PC-9 (cell line): ENCODE measurements around the gene AGBL3.
"Not testable (repeated sequence)": the region's sequence is repeated elsewhere in the genome, so short reads cannot be mapped to it uniquely, and the experiment has no call there.

Source experiments
- EZH2 ChIP-seq: fragments of 200-600 bp; sonication (generic); IDR thresholded peaks from 2 replicates; pipeline ENCODE4 v1.8.0; 2017; ENCODE audit warnings: antibody characterized with exemption, low read depth
- TF ChIP-seq, protein P1 (sequence below): fragments of 200-600 bp; sonication (generic); conservative IDR thresholded peaks from 2 replicates; pipeline ENCODE4 v1.6.1; 2017; ENCODE audit warnings: mixed run types, antibody characterized with exemption, mild to moderate bottlenecking, moderate library complexity

GRCh38 chr7:135173916-135174315 lies 187.6 kb downstream of the AGBL3 start:
- TF ChIP-seq, protein P1, sequence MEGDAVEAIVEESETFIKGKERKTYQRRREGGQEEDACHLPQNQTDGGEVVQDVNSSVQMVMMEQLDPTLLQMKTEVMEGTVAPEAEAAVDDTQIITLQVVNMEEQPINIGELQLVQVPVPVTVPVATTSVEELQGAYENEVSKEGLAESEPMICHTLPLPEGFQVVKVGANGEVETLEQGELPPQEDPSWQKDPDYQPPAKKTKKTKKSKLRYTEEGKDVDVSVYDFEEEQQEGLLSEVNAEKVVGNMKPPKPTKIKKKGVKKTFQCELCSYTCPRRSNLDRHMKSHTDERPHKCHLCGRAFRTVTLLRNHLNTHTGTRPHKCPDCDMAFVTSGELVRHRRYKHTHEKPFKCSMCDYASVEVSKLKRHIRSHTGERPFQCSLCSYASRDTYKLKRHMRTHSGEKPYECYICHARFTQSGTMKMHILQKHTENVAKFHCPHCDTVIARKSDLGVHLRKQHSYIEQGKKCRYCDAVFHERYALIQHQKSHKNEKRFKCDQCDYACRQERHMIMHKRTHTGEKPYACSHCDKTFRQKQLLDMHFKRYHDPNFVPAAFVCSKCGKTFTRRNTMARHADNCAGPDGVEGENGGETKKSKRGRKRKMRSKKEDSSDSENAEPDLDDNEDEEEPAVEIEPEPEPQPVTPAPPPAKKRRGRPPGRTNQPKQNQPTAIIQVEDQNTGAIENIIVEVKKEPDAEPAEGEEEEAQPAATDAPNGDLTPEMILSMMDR = not testable (repeated sequence)
- TF ChIP-seq EZH2 = not testable (repeated sequence)
